Neural cell (in vitro differentiated cells): Measurements from ENCODE around the gene OR6A2. TPM values are rescaled to one million over a fixed set of nuclear protein-coding genes. Genes with fewer than 3 reads are reported as not detected.

Source experiments
- H2AFZ ChIP-seq: fragments of 200-600, 300-800 bp; sonication (generic), shearing (Covaris generic); 2 replicates; pipeline ENCODE4 v1.6.0; 2014; ENCODE audit warnings: low read depth, mild to moderate bottlenecking, antibody characterized with exemption, low read length, moderate library complexity
- H3F3A ChIP-seq: fragments of 200-600 bp; shearing (Covaris generic); 2 replicates; pipeline ENCODE4 v1.6.1; 2016; ENCODE audit warnings: mild to moderate bottlenecking, moderate library complexity, mixed read lengths, antibody characterized with exemption, low read length; ENCODE audit not compliant: insufficient read depth, poor library complexity, severe bottlenecking
- H3K27ac ChIP-seq: fragments of 200-600, 300-800 bp; sonication (generic), shearing (Covaris generic); 2 replicates; pipeline ENCODE4 v1.5.1; 2014; ENCODE audit warnings: mild to moderate bottlenecking, low read length, moderate library complexity
- H3K27me3 ChIP-seq: fragments of 300-800, 200-600 bp; sonication (generic), shearing (Covaris generic); 2 replicates; pipeline ENCODE4 v1.6.0; 2014; ENCODE audit warnings: mild to moderate bottlenecking, low read depth, low read length, moderate library complexity; ENCODE audit not compliant: insufficient read depth
- H3K36me3 ChIP-seq: fragments of 300-800, 200-600 bp; sonication (generic), shearing (Covaris generic); 2 replicates; pipeline ENCODE4 v1.5.1; 2014; ENCODE audit warnings: mild to moderate bottlenecking, antibody characterized with exemption, low read length, moderate library complexity; ENCODE audit not compliant: insufficient read depth
- H3K4me2 ChIP-seq: fragments of 300-800, 200-600 bp; sonication (generic), shearing (Covaris generic); 2 replicates; pipeline ENCODE4 v1.6.0; 2014; ENCODE audit warnings: mild to moderate bottlenecking, low read length
- H3K4me3 ChIP-seq: fragments of 300-800, 200-600 bp; sonication (generic), shearing (Covaris generic); 2 replicates; pipeline ENCODE4 v1.5.1; 2014; ENCODE audit warnings: mild to moderate bottlenecking, low read length, moderate library complexity
- H3K79me2 ChIP-seq: fragments of 200-600 bp; shearing (Covaris generic); replicated peaks from 2 replicates; pipeline ENCODE4 v1.6.0; 2014; ENCODE audit warnings: mild to moderate bottlenecking, low read length, moderate library complexity; ENCODE audit not compliant: insufficient read depth
- H3K9ac ChIP-seq: fragments of 300-800, 200-600 bp; sonication (generic), shearing (Covaris generic); 2 replicates; pipeline ENCODE4 v1.6.1; 2016; ENCODE audit warnings: mild to moderate bottlenecking, low read length, mixed read lengths
- H3K9me2 ChIP-seq: fragments of 200-600 bp; shearing (Covaris generic); 2 replicates; pipeline ENCODE4 v1.6.1; 2016; ENCODE audit warnings: mild to moderate bottlenecking, low read length, mixed read lengths; ENCODE audit not compliant: insufficient read depth
- H3K9me3 ChIP-seq: fragments of 200-600, 300-800 bp; sonication (generic), shearing (Covaris generic); 2 replicates; pipeline ENCODE4 v1.6.1; 2016; ENCODE audit warnings: mild to moderate bottlenecking, mixed run types, low read length, moderate library complexity, mixed read lengths
- H4K20me1 ChIP-seq: fragments of 200-600 bp; shearing (Covaris generic); 2 replicates; pipeline ENCODE4 v1.6.1; 2016; ENCODE audit warnings: mild to moderate bottlenecking, mixed run types; ENCODE audit not compliant: insufficient read depth
- CTCF ChIP-seq: fragments of 450-650 bp; IDR thresholded peaks from 2 replicates; pipeline ENCODE4 v1.5.1; 2014; ENCODE audit warnings: antibody characterized with exemption, mild to moderate bottlenecking, moderate library complexity; ENCODE audit not compliant: poor library complexity, severe bottlenecking
- EP300 ChIP-seq: fragments of 450-650 bp; conservative IDR thresholded peaks from 2 replicates; pipeline ENCODE4 v1.6.1; 2014; ENCODE audit warnings: antibody characterized with exemption, mild to moderate bottlenecking, moderate library complexity; ENCODE audit not compliant: poor library complexity, severe bottlenecking
- EZH2 ChIP-seq: fragments of 200-600, 300-800 bp; shearing (Covaris generic), sonication (generic); IDR thresholded peaks from 2 replicates; pipeline ENCODE4 v1.6.1; 2014; ENCODE audit warnings: antibody characterized with exemption, low read length, borderline replicate concordance, mild to moderate bottlenecking; ENCODE audit not compliant: insufficient read depth, poor library complexity, severe bottlenecking
- MXI1 ChIP-seq: fragments of 450-650 bp; conservative IDR thresholded peaks from 2 replicates; pipeline ENCODE4 v1.6.1; 2014; ENCODE audit warnings: antibody characterized with exemption, mild to moderate bottlenecking; ENCODE audit not compliant: poor library complexity, severe bottlenecking
- POLR2AphosphoS5 ChIP-seq: IDR thresholded peaks from 2 replicates; pipeline ENCODE4 v1.6.1; 2012
- RAD21 ChIP-seq: fragments of 450-650 bp; conservative IDR thresholded peaks from 2 replicates; pipeline ENCODE4 v1.6.1; 2014; ENCODE audit warnings: antibody characterized with exemption, mild to moderate bottlenecking, moderate library complexity
- REST ChIP-seq: IDR thresholded peaks from 2 replicates; pipeline ENCODE4 v1.6.1; 2012; ENCODE audit warnings: borderline replicate concordance
- SMC3 ChIP-seq: fragments of 450-650 bp; conservative IDR thresholded peaks from 2 replicates; pipeline ENCODE4 v1.6.1; 2014; ENCODE audit warnings: antibody characterized with exemption, mild to moderate bottlenecking, moderate library complexity; ENCODE audit not compliant: poor library complexity
- TAF1 ChIP-seq: IDR thresholded peaks from 2 replicates; pipeline ENCODE4 v1.6.1; 2012; ENCODE audit warnings: low read depth
- polyA plus RNA-seq: library from polyadenylated mRNA; depleted of rRNA; stranded (reverse); fragments of >200 nt; gene quantifications from 2 replicates; pipeline ENCODE4 v1.2.3, GENCODE V29; 2014

OR6A2 gene
- polyA plus RNA-seq, 1 donor from 2014 or later = 0.05 TPM

- no peaks in the 10 kb centered on the region for H4K20me1 ChIP-seq
- H3K9me3 ChIP-seq = no peaks in the 10 kb centered on the region
- no peak overlapping the region for H3K4me3 ChIP-seq
- H3K4me2 ChIP-seq = no peak overlapping the region
- no peaks in the 10 kb centered on the region for H3K9me2 ChIP-seq
- H2AFZ ChIP-seq = no peak overlapping the region
- no peak for TF ChIP-seq RAD21
- TF ChIP-seq CTCF = no peak
- no peak for TF ChIP-seq EP300
- TF ChIP-seq TAF1 = no peak
- TF ChIP-seq MXI1 = no peak
- no peak for TF ChIP-seq SMC3
- H3K27ac ChIP-seq = no peak overlapping the region
- no peaks in the 10 kb centered on the region for H3K79me2 ChIP-seq
- no peaks in the 10 kb centered on the region for H3F3A ChIP-seq
- no peak overlapping the region for H3K9ac ChIP-seq
- no peaks in the 10 kb centered on the region for H3K27me3 ChIP-seq
- no peaks in the 10 kb centered on the region for H3K36me3 ChIP-seq
Observed at GRCh38 chr11:6745018-6745417, 54.5 kb downstream of the OR6A2 start.

GRCh38 chr11:6742260-6742659, 57.2 kb downstream of the OR6A2 start:
- H3K27ac ChIP-seq = no peak overlapping the region
- no peaks in the 10 kb centered on the region for H4K20me1 ChIP-seq
- H3K9ac ChIP-seq = no peak overlapping the region
- no peak overlapping the region for H3K4me2 ChIP-seq
- no peaks in the 10 kb centered on the region for H3K36me3 ChIP-seq
- no peaks in the 10 kb centered on the region for H3F3A ChIP-seq
- no peak overlapping the region for H3K4me3 ChIP-seq
- H3K79me2 ChIP-seq = no peaks in the 10 kb centered on the region
- H3K9me2 ChIP-seq = no peaks in the 10 kb centered on the region
- TF ChIP-seq EZH2 = no peak
- TF ChIP-seq SMC3 = no peak
- no peak for TF ChIP-seq TAF1
- TF ChIP-seq POLR2AphosphoS5 = no peak
- no peak for TF ChIP-seq CTCF
- no peak for TF ChIP-seq EP300
- no peak for TF ChIP-seq REST
- TF ChIP-seq MXI1 = no peak
- no peak for TF ChIP-seq RAD21
- no peak overlapping the region for H2AFZ ChIP-seq
- H3K9me3 ChIP-seq = no peaks in the 10 kb centered on the region
- no peaks in the 10 kb centered on the region for H3K27me3 ChIP-seq

Other genes with a start within 250 kb of the OR6A2 start
- 23.4 and 26.4 TPM in 2 replicates for gene RRP8, start 196.1 kb downstream of the OR6A2 start, polyA plus RNA-seq
- 68.8 and 81.3 TPM in 2 replicates for gene ILK, start 195.9 kb downstream of the OR6A2 start, polyA plus RNA-seq
- 30.9 and 39.7 TPM in 2 replicates for gene TAF10, start 187.5 kb downstream of the OR6A2 start, polyA plus RNA-seq
- gene TPP1, start 180.3 kb downstream of the OR6A2 start, polyA plus RNA-seq = 3.8 and 5.3 TPM in 2 replicates
- gene DCHS1, start 143.9 kb downstream of the OR6A2 start, polyA plus RNA-seq = 30.1 and 42.4 TPM in 2 replicates
- gene MRPL17, start 116.3 kb downstream of the OR6A2 start, polyA plus RNA-seq = 23.0 and 28.3 TPM in 2 replicates
- gene OR2AG2, start 27.7 kb downstream of the OR6A2 start, polyA plus RNA-seq = not detected in 2 replicates
- gene OR2AG1, start 16.7 kb downstream of the OR6A2 start, polyA plus RNA-seq = not detected in 2 replicates
- not detected in 2 replicates for gene OR10A5, start 46.0 kb upstream of the OR6A2 start, polyA plus RNA-seq
- not detected in 2 replicates for gene OR10A2, start 63.4 kb upstream of the OR6A2 start, polyA plus RNA-seq
- not detected in 2 replicates for gene OR10A4, start 76.9 kb upstream of the OR6A2 start, polyA plus RNA-seq
- gene OR2D2, start 92.8 kb upstream of the OR6A2 start, polyA plus RNA-seq = not detected in 2 replicates
- not detected in 2 replicates for gene OR2D3, start 121.3 kb upstream of the OR6A2 start, polyA plus RNA-seq
- gene ZNF215, start 126.7 kb upstream of the OR6A2 start, polyA plus RNA-seq = 0.38 and 2.5 TPM in 2 replicates
- 6.9 and 7.6 TPM in 2 replicates for gene ZNF214, start 220.7 kb upstream of the OR6A2 start, polyA plus RNA-seq
- gene NLRP14, start 220.8 kb upstream of the OR6A2 start, polyA plus RNA-seq = 0.44 and 0.48 TPM in 2 replicates